ENCODE data around the gene TRIM14.

DNA sequence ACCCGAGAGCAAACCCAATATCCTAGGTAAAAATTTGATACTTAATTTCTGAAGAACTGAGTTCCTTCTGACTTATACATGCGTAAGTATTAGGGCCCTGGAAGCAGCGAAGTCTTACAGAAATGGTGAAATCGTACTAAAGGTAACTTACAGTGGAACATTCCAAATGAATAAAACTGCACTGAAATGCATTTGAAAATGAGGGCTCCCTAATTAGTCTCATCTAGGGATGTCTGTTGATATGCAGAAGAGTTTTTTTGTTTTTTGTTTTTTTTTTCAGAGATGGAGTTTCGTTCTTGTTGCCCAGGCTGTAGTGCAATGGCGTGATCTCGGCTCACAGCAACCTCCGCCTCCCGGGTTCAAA, 72.9 kb downstream of the TRIM14 start:
- TF ChIP-seq CTCF (IDR thresholded peaks at IDR 0.05) (no peak), POLR2A (IDR thresholded peaks at IDR 0.05) (no peak)

Measured in lower leg skin (tissue), 3 donors.